Keratinocyte (primary cell): Measurements from ENCODE around the gene NLRP3. TPM values are rescaled to one million over a fixed set of nuclear protein-coding genes. Genes with fewer than 3 reads are reported as not detected.

ENCODE experiments used
- DNase-seq: peaks from one replicate; pipeline ENCODE4 v3.0.0-alpha.2; 2011; ENCODE audit warnings: low read depth, missing footprints, low spot score
- FAIRE-seq: peaks from 2 replicates; lab custom pipeline; 2011; peaks lifted over from hg19 to GRCh38; lab: Jason Lieb, UNC
- H2AFZ ChIP-seq: 2 replicates; pipeline ENCODE4 v1.6.0; 2012; ENCODE audit warnings: low read length, control low read depth, inconsistent platforms; ENCODE audit not compliant: control insufficient read depth
- H3K27ac ChIP-seq: 2 replicates; pipeline ENCODE4 v1.5.1; 2011; ENCODE audit warnings: low read length; ENCODE audit not compliant: control insufficient read depth, insufficient read depth
- H3K27me3 ChIP-seq: 3 replicates; pipeline ENCODE4 v1.6.0; 2011; ENCODE audit warnings: low read length; ENCODE audit not compliant: control insufficient read depth, insufficient read depth; ENCODE audit errors: extremely low read depth
- H3K36me3 ChIP-seq, 2 experiments: 2 replicates in 1 of 2; 3 replicates in 1 of 2; pipeline ENCODE4 v1.5.1; 2011; ENCODE audit warnings: low read length in 2 of 2, mild to moderate bottlenecking in 1 of 2; ENCODE audit not compliant: control insufficient read depth in 2 of 2, insufficient read depth in 2 of 2; ENCODE audit errors: extremely low read depth in 1 of 2
- H3K4me1 ChIP-seq: 3 replicates; pipeline ENCODE4 v1.5.1; 2011; ENCODE audit warnings: low read length; ENCODE audit not compliant: control insufficient read depth, insufficient read depth; ENCODE audit errors: extremely low read depth
- H3K4me2 ChIP-seq: 3 replicates; pipeline ENCODE4 v1.6.0; 2011; ENCODE audit warnings: low read depth, low read length; ENCODE audit not compliant: control insufficient read depth, insufficient read depth; ENCODE audit errors: extremely low read depth
- H3K4me3 ChIP-seq, 3 experiments: fragments of 200-600 bp in 1 of 3; sonication (generic) in 1 of 3; 2 replicates in 2 of 3; 3 replicates in 1 of 3; pipeline ENCODE4 v1.5.1; 2011 to 2016; ENCODE audit warnings: low read length in 3 of 3, mild to moderate bottlenecking in 3 of 3, control low read depth in 2 of 3, inconsistent platforms in 1 of 3, low read depth in 1 of 3, mixed read lengths in 1 of 3, mixed run types in 1 of 3, moderate library complexity in 1 of 3; ENCODE audit not compliant: control insufficient read depth in 2 of 3, insufficient read depth in 2 of 3; ENCODE audit errors: extremely low read depth in 1 of 3
- H3K79me2 ChIP-seq: 2 replicates; pipeline ENCODE4 v1.6.0; 2012; ENCODE audit warnings: low read length; ENCODE audit not compliant: control insufficient read depth, insufficient read depth
- H3K9ac ChIP-seq: 3 replicates; pipeline ENCODE4 v1.6.0; 2011; ENCODE audit warnings: low read length; ENCODE audit not compliant: control insufficient read depth, insufficient read depth; ENCODE audit errors: extremely low read depth
- H3K9me1 ChIP-seq: 3 replicates; pipeline ENCODE4 v1.6.0; 2011; ENCODE audit warnings: low read length; ENCODE audit not compliant: control insufficient read depth, insufficient read depth; ENCODE audit errors: extremely low read depth
- H3K9me3 ChIP-seq: 2 replicates; pipeline ENCODE4 v1.5.1; 2012; ENCODE audit warnings: low read depth, low read length; ENCODE audit not compliant: control insufficient read depth
- H4K20me1 ChIP-seq: 3 replicates; pipeline ENCODE4 v1.6.0; 2011; ENCODE audit warnings: low read length; ENCODE audit not compliant: control insufficient read depth, insufficient read depth; ENCODE audit errors: extremely low read depth
- EZH2 ChIP-seq: IDR thresholded peaks from one replicate; pipeline ENCODE4 v1.6.1; 2012; ENCODE audit warnings: inconsistent platforms, mild to moderate bottlenecking, low read length, moderate library complexity
- dilution Hi-C: fragments of 300-500 bp; cut with MboI; formaldehyde crosslinking; loops from one replicate; pipeline ENCODE4 v1.7.0; 2020; ENCODE audit warnings: low sequenced_read_pairs; ENCODE audit not compliant: extremely low pct_ligation_motif_present
- polyA plus RNA-seq, 5 experiments: library from polyadenylated mRNA; depleted of rRNA in 3 of 5; stranded (reverse) in 3 of 5; stranded (forward) in 1 of 5; unstranded in 1 of 5; fragments of >200 nt; gene quantifications; 1 replicate in 1 of 5; 2 replicates in 3 of 5; 3 replicates in 1 of 5; pipeline versions ENCODE4 v1.2.1 to v1.2.3, GENCODE V29; 2011 to 2012; ENCODE audit warnings: missing spikeins in 2 of 5, low read depth in 1 of 5, low replicate concordance in 1 of 5
- TF ChIP-seq, protein P1 (sequence below), 3 experiments: IDR thresholded peaks in 1 of 3; conservative IDR thresholded peaks in 1 of 3; optimal IDR thresholded peaks in 1 of 3; 2 replicates in 2 of 3; 3 replicates in 1 of 3; pipeline versions ENCODE3 to v1.5.1; 2011; ENCODE audit warnings: low read length in 3 of 3, mild to moderate bottlenecking in 3 of 3, moderate library complexity in 2 of 3, control low read depth in 1 of 3, inconsistent platforms in 1 of 3; ENCODE audit not compliant: insufficient read depth in 2 of 3; ENCODE audit errors: extremely low read depth in 1 of 3

Gene NLRP3
- polyA plus RNA-seq, 1 donor (not counting 4 experiments of a cell fraction or from before 2014, with no cell fraction given): 0.03 TPM

DNA sequence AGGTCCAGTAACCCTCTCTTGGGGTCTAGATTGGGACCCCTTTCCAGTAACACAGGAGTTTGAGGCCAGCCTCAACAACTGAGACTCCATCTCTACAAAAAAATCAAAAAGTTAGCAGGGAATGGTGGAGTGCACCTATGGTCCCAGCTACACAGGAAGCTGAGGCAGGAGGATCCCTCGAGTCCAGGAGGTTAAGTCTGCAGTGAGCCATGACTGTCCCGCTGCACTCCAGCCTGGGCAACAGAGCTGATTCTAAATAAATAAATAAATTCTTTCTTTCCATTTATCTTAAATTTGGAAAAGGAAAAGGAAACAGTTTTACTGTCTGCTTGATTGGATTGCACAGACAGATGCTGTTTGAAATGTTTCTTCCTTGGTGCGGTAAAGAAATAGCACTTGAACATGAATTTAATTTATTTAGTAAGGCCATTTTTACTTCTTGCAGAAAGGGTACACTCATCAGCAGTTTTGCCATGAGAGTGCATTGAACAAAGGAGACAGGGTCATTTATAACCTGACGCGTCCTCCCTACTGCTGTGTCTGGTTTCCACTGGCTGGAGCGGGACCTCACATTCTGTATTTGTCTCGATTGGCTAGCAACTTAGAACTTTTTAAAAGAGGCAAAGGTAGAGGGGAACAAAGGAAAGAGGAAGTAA, 47.4 kb upstream of the NLRP3 start:
- dilution Hi-C loops: no loop called here

DNA sequence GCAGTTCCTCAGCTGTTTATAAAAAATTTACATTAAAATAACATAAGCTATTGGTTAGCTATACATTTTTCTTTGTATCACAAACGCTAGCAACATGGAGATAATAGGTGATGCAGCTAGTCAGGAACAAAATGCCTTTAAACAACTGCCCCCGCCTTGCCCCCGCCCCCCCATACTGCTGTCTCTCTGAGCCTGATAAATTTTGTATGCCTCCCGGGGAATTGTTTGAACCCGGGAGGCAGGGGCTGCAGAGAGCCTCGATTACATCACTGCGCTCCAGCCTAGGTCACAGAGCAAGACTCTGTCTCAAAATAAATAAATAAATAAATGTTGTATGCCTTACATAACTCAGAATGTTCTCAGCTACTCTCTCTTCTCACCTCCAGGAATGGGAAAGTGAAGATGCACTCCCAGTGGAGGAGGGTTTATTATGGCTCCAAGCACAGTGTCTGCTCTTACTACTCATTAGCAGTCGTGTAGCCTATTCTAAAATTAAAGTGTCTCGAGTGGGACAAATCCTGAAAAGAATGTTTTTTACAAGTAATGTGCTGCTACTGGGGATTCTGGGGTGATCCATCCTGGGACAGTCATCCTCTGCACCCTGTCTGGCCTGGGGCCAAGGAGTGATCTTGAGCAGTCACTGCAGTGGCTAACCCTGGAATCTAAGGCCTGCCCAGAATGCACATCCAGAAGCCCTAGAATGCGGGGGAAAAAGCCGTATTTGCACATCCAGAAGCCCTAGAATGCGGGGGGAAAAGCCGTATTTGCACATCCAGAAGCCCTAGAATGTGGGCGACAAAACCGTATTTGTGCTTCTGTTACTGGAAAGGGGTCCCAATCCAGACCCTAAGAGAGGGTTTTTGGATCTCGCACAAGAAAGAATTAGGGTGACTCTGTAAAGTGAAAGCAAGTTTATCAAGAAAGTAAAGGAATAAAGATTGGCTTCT, 44.9 kb upstream of the NLRP3 start:
- dilution Hi-C loops: no loop called here
- no peaks in the 10 kb centered on the region for H3K79me2 ChIP-seq
- H3K4me2 ChIP-seq: no peak overlapping the region
- no peak overlapping the region for H3K27ac ChIP-seq
- no peaks in the 10 kb centered on the region for H3K9me3 ChIP-seq
- FAIRE-seq: no peak
- no peaks in the 10 kb centered on the region for H3K27me3 ChIP-seq
- no peak overlapping the region for H3K9ac ChIP-seq
- peaks cover 11% of the 10 kb centered on the region for H3K4me1 ChIP-seq
- H3K9me1 ChIP-seq: no peaks in the 10 kb centered on the region
- H4K20me1 ChIP-seq: no peaks in the 10 kb centered on the region
- H3K4me3 ChIP-seq: no peak overlapping the region
- no peaks in the 10 kb centered on the region for H3K36me3 ChIP-seq
- TF ChIP-seq EZH2: no peak
- no peak for DNase-seq
- no peak overlapping the region for H2AFZ ChIP-seq

More for the DNA sequence above, 47.4 kb upstream of the NLRP3 start:
- Histone ChIP-seq H3K9me1 (no peaks in the 10 kb centered on the region), H4K20me1 (no peaks in the 10 kb centered on the region), H3K4me2 (peak overlapping the region; percentile 10), H3K79me2 (no peaks in the 10 kb centered on the region), H3K27ac (no peak overlapping the region), H3K36me3 (no peaks in the 10 kb centered on the region), H3K9ac (no peak overlapping the region), H3K27me3 (no peaks in the 10 kb centered on the region), H2AFZ (peak overlapping the region; percentile 23), H3K4me3 (no peak overlapping the region), H3K4me1 (peaks cover 11% of the 10 kb centered on the region), H3K9me3 (no peaks in the 10 kb centered on the region)
- TF ChIP-seq, protein P1, sequence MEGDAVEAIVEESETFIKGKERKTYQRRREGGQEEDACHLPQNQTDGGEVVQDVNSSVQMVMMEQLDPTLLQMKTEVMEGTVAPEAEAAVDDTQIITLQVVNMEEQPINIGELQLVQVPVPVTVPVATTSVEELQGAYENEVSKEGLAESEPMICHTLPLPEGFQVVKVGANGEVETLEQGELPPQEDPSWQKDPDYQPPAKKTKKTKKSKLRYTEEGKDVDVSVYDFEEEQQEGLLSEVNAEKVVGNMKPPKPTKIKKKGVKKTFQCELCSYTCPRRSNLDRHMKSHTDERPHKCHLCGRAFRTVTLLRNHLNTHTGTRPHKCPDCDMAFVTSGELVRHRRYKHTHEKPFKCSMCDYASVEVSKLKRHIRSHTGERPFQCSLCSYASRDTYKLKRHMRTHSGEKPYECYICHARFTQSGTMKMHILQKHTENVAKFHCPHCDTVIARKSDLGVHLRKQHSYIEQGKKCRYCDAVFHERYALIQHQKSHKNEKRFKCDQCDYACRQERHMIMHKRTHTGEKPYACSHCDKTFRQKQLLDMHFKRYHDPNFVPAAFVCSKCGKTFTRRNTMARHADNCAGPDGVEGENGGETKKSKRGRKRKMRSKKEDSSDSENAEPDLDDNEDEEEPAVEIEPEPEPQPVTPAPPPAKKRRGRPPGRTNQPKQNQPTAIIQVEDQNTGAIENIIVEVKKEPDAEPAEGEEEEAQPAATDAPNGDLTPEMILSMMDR (optimal IDR thresholded peaks at IDR 0.05 in 1 of 3, IDR thresholded peaks at IDR 0.05 in 1 of 3, conservative IDR thresholded peaks at IDR 0.05 in 1 of 3; ENCODE audit: extremely low read depth in 1 of 3, insufficient read depth in 2 of 3, low read length in 3 of 3): no peak
- TF ChIP-seq EZH2: no peak
- FAIRE-seq (no peak), DNase-seq (no peak)
